Panc1 (cell line): ENCODE measurements around the gene RLN3. TPM values are rescaled to one million over a fixed set of nuclear protein-coding genes. Genes with fewer than 3 reads are reported as not detected.

Experiments used
- ATAC-seq: fragments of 200-7000 bp; cut with Tn5 transposase; 2 replicates; pipeline ENCODE4 v1.9.1; 2020; ENCODE audit warnings: mild to moderate bottlenecking, moderate library complexity
- BruUV-seq: library from RNA; stranded (reverse); fragments of 400-500 nt; replicated peaks from 2 replicates; lab custom pipeline; 2021; lab: Mats Ljungman, UMichigan
- CTCF ChIA-PET: fragments of 300-600 bp; sonication (Branson Sonifier 250); formaldehyde crosslinking; loops from one replicate; lab custom pipeline; 2022; ENCODE audit warnings: antibody characterized with exemption; lab: Charles Lee
- POLR2A ChIA-PET: fragments of 300-600 bp; sonication (Branson Sonifier 250); formaldehyde crosslinking; loops from one replicate; lab custom pipeline; 2022; ENCODE audit warnings: antibody characterized with exemption; lab: Charles Lee
- DNase-seq: peaks from one replicate; pipeline ENCODE4 v3.0.0-alpha.2; 2010; ENCODE audit warnings: low read depth, low spot score
- H3K27ac ChIP-seq: 2 replicates; pipeline ENCODE4 v1.5.1; 2011; ENCODE audit warnings: mild to moderate bottlenecking, low read length, inconsistent platforms
- H3K27me3 ChIP-seq: fragments of 200-500 bp; sonication (Bioruptor generic); 2 replicates; pipeline ENCODE4 v1.6.0; 2014; ENCODE audit warnings: low read length, inconsistent platforms; ENCODE audit not compliant: control insufficient read depth, insufficient read depth
- H3K36me3 ChIP-seq: fragments of 200-500 bp; sonication (Bioruptor generic); 2 replicates; pipeline ENCODE4 v1.5.1; 2014; ENCODE audit warnings: inconsistent platforms, mild to moderate bottlenecking, low read length, moderate library complexity; ENCODE audit not compliant: control insufficient read depth, insufficient read depth
- H3K4me1 ChIP-seq: 2 replicates; pipeline ENCODE4 v1.5.1; 2011; ENCODE audit warnings: inconsistent platforms, mild to moderate bottlenecking, low read length, moderate library complexity; ENCODE audit not compliant: control insufficient read depth, insufficient read depth
- H3K4me3 ChIP-seq, 2 experiments: 2 replicates each; pipeline ENCODE4 v1.5.1; 2011 to 2012; ENCODE audit warnings: low read depth in 2 of 2, low read length in 2 of 2, mild to moderate bottlenecking in 2 of 2, inconsistent platforms in 1 of 2, moderate library complexity in 1 of 2
- H3K9me3 ChIP-seq: fragments of 200-500 bp; sonication (Bioruptor generic); 2 replicates; pipeline ENCODE4 v1.5.1; 2014; ENCODE audit warnings: low read depth, mild to moderate bottlenecking, inconsistent platforms, low read length, moderate library complexity; ENCODE audit not compliant: control insufficient read depth, insufficient read depth
- POLR2AphosphoS5 ChIP-seq: IDR thresholded peaks from 2 replicates; pipeline ENCODE4 v1.6.1; 2012; ENCODE audit warnings: mild to moderate bottlenecking, low read depth, low read length, moderate library complexity
- SIN3A ChIP-seq: IDR thresholded peaks from 2 replicates; pipeline ENCODE4 v1.6.1; 2012; ENCODE audit warnings: low read depth, mild to moderate bottlenecking, low read length, moderate library complexity, borderline replicate concordance; ENCODE audit not compliant: insufficient read depth
- TCF7L2 ChIP-seq: IDR thresholded peaks from 2 replicates; pipeline ENCODE4 v1.6.1; 2011; ENCODE audit warnings: mild to moderate bottlenecking, low read depth, low read length, inconsistent platforms
- in situ Hi-C: cut with HindIII; loops from 2 replicates; pipeline ENCODE4 v1.10.0; 2016; ENCODE audit warnings: low sequenced_read_pairs, low pct_unique_long_range_greater_than_20kb
- intact Hi-C: fragments of 100-400 bp; cut with micrococcal nuclease; formaldehyde crosslinking; loops from one replicate; pipeline ENCODE4 v1.10.0; 2022; ENCODE audit not compliant: unreplicated experiment
- total RNA-seq: library from RNA; stranded (reverse); gene quantifications from one replicate; pipeline ENCODE4 v1.2.1, GENCODE V29; 2021; ENCODE audit not compliant: unreplicated experiment
- TF ChIP-seq, protein P1 (sequence below): fragments of 450-650 bp; IDR thresholded peaks from 2 replicates; pipeline ENCODE4 v1.5.1; 2017; ENCODE audit warnings: mild to moderate bottlenecking
- TF ChIP-seq, protein P2 (sequence below), 2 experiments: IDR thresholded peaks; 2 replicates each; pipeline ENCODE4 v1.6.1; 2011 to 2012; ENCODE audit warnings: low read depth in 2 of 2, control low read depth in 1 of 2, low read length in 1 of 2, mild to moderate bottlenecking in 1 of 2, moderate library complexity in 1 of 2; ENCODE audit not compliant: insufficient read depth in 1 of 2

The RLN3 gene
- total RNA-seq, 1 experiment from 2014 or later, result not detected

DNA sequence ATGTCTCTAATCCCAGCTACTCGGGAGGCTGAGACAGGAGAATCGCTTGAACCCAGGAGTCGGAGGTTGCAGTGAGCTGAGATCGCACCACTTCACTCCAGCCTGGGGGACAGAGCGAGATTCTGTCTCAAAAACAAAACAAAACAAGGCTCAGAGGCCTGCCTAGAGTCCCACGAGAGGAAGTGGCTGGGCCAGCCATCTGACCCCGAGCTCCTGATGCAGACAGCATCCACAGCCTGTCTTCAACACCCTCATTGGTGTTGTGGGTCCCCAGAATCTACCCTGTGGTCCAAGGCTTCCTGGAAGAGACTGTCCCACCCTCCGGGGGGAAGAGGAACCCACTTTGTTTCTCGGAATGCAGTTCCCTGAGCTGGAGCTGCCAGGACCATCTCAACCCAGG, 46.5 kb upstream of the RLN3 start:
- no peaks in the 10 kb centered on the region for H3K36me3 ChIP-seq
- DNase-seq (no peak), ATAC-seq (no peak)
- intact Hi-C loops (no loop called here), in situ Hi-C loops (no loop called here)
- H3K27ac ChIP-seq, result no peak overlapping the region
- H3K4me3 ChIP-seq, result no peak overlapping the region
- no peaks in the 10 kb centered on the region for H3K9me3 ChIP-seq
- CTCF ChIA-PET, result interaction anchor here (1.1 kb wide), 1 partner anchor 51 kb away, joined by 3 read pairs; no protein-coding TSS in a partner anchor
- BruUV-seq, result no TSS peak
- TF ChIP-seq POLR2AphosphoS5 (no peak), TCF7L2 (no peak), SIN3A (no peak)
- TF ChIP-seq, protein P1, sequence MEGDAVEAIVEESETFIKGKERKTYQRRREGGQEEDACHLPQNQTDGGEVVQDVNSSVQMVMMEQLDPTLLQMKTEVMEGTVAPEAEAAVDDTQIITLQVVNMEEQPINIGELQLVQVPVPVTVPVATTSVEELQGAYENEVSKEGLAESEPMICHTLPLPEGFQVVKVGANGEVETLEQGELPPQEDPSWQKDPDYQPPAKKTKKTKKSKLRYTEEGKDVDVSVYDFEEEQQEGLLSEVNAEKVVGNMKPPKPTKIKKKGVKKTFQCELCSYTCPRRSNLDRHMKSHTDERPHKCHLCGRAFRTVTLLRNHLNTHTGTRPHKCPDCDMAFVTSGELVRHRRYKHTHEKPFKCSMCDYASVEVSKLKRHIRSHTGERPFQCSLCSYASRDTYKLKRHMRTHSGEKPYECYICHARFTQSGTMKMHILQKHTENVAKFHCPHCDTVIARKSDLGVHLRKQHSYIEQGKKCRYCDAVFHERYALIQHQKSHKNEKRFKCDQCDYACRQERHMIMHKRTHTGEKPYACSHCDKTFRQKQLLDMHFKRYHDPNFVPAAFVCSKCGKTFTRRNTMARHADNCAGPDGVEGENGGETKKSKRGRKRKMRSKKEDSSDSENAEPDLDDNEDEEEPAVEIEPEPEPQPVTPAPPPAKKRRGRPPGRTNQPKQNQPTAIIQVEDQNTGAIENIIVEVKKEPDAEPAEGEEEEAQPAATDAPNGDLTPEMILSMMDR, result no peak
- TF ChIP-seq, protein P2, sequence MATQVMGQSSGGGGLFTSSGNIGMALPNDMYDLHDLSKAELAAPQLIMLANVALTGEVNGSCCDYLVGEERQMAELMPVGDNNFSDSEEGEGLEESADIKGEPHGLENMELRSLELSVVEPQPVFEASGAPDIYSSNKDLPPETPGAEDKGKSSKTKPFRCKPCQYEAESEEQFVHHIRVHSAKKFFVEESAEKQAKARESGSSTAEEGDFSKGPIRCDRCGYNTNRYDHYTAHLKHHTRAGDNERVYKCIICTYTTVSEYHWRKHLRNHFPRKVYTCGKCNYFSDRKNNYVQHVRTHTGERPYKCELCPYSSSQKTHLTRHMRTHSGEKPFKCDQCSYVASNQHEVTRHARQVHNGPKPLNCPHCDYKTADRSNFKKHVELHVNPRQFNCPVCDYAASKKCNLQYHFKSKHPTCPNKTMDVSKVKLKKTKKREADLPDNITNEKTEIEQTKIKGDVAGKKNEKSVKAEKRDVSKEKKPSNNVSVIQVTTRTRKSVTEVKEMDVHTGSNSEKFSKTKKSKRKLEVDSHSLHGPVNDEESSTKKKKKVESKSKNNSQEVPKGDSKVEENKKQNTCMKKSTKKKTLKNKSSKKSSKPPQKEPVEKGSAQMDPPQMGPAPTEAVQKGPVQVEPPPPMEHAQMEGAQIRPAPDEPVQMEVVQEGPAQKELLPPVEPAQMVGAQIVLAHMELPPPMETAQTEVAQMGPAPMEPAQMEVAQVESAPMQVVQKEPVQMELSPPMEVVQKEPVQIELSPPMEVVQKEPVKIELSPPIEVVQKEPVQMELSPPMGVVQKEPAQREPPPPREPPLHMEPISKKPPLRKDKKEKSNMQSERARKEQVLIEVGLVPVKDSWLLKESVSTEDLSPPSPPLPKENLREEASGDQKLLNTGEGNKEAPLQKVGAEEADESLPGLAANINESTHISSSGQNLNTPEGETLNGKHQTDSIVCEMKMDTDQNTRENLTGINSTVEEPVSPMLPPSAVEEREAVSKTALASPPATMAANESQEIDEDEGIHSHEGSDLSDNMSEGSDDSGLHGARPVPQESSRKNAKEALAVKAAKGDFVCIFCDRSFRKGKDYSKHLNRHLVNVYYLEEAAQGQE (IDR thresholded peaks at IDR 0.05; ENCODE audit: insufficient read depth in 1 of 2, low read depth in 2 of 2, low read length in 1 of 2), result no peak
- POLR2A ChIA-PET, result interaction anchor here (0.6 kb wide), 1 partner anchor 429 kb away, joined by 4 read pairs; no protein-coding TSS in a partner anchor
- no peaks in the 10 kb centered on the region for H3K27me3 ChIP-seq
- H3K4me1 ChIP-seq, result no peaks in the 10 kb centered on the region

DNA sequence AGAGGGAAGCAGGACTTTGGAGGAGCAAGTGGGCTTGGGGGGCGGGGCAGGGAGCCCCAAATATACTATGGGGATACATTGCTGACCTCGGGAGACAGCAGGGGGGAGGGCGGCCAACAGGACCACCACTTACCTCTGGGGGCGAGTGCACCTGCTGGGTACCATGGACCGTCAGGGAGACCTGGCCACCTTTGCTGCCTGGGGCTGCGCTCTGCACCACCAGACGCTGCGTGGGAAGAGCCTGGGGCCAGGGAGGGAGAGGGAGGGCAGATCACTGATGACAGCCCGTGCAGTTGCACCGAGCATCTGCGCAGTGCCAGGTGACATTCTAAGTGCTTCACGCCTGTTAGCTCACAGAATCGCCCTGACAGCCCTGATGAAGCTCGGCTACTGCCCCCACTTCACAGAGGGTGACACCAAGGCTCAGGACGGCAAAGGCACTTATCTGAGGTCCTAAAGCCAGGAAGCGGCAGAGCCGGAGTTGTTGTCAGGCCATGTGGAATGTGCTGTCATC, 45.9 kb upstream of the RLN3 start:
- no peak for ATAC-seq
- no TSS peak for BruUV-seq
- Histone ChIP-seq H3K4me3 (no peak overlapping the region), H3K36me3 (no peaks in the 10 kb centered on the region), H3K27me3 (no peaks in the 10 kb centered on the region), H3K9me3 (no peaks in the 10 kb centered on the region), H3K4me1 (peaks cover 4% of the 10 kb centered on the region), H3K27ac (no peak overlapping the region)
- POLR2A ChIA-PET, result no interaction called here
- intact Hi-C loops, result no loop called here
- DNase-seq, result no peak
- TF ChIP-seq POLR2AphosphoS5 (no peak), SIN3A (no peak), TCF7L2 (no peak)
- TF ChIP-seq, protein P1, result no peak
- TF ChIP-seq, protein P2 (IDR thresholded peaks at IDR 0.05; ENCODE audit: insufficient read depth in 1 of 2, low read depth in 2 of 2, low read length in 1 of 2), result no peak
- in situ Hi-C loops, result no loop called here
- CTCF ChIA-PET, result interaction anchor here (1.1 kb wide), 1 partner anchor 50 kb away, joined by 3 read pairs; no protein-coding TSS in a partner anchor
